ENCODE results near the gene FKBP1B. TPM values are rescaled to one million over a fixed set of nuclear protein-coding genes. Genes with fewer than 3 reads are reported as not detected.
"Not testable (repeated sequence)": the region's sequence is repeated elsewhere in the genome, so short reads cannot be mapped to it uniquely, and the experiment has no call there.

The FKBP1B gene
- total RNA-seq, 1 donor from 2014 or later = 20.6 TPM

- TF ChIP-seq CTCF (conservative IDR thresholded peaks at IDR 0.05; ENCODE audit: low read depth, low read length) = no peak
- no peak for DNase-seq (ENCODE audit: low read depth)
- H3K4me3 ChIP-seq (ENCODE audit: low read depth, low read length) = no peak overlapping the region
Observed at GRCh38 chr2:24104110-24104650, 54.6 kb downstream of the FKBP1B start.

DNA sequence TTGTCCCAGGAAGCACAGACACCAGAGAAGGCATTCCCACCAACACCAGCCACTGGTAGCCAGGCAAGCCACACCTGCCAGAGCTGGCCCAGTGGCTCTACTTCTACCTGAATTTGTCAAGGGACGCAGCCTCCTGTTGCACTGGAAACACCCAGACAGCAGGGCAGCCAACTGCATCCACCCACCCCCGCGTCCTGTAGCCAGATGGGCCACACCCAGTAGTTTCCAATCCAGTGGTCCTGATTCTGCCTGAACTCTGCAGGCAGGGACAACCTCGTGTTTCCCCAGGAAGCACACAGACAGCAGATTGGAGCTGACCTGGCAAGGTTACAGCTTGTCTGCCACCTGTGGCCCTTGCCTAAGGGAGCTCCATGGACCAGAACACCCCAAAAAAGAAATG, 55.4 kb downstream of the FKBP1B start:
- TF ChIP-seq CTCF (conservative IDR thresholded peaks at IDR 0.05; ENCODE audit: low read depth, low read length) = no peak
- no peak for DNase-seq (ENCODE audit: low read depth)
- H3K4me3 ChIP-seq (ENCODE audit: low read depth, low read length) = no peak overlapping the region

- no peak overlapping the region for H3K4me3 ChIP-seq (ENCODE audit: low read depth, low read length)
- no peak for TF ChIP-seq CTCF (conservative IDR thresholded peaks at IDR 0.05; ENCODE audit: low read depth, low read length)
- no peak for DNase-seq (ENCODE audit: low read depth)
Observed at GRCh38 chr2:24105816-24106215, 56.3 kb downstream of the FKBP1B start.

DNA sequence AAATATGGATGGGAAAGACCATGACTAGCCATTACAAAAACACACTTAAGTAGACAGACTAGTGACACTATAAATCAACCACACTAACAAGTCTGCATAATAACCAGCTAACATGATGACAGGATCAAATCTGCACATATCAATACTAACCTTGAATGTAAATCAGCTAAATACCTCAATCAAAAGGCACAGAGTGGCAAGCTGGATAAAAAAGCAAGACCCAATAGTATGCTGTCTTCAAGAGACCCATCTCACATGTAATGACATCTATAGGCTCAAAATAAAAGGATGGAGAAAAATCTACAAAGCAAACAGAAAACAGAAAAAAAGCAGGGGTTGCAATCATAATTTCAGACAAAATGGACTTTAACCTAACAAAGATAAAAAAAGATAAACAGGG, 57.2 kb downstream of the FKBP1B start:
- H3K4me3 ChIP-seq (ENCODE audit: low read depth, low read length) = no peak overlapping the region
- no peak for TF ChIP-seq CTCF (conservative IDR thresholded peaks at IDR 0.05; ENCODE audit: low read depth, low read length)
- no peak for DNase-seq (ENCODE audit: low read depth)

DNA sequence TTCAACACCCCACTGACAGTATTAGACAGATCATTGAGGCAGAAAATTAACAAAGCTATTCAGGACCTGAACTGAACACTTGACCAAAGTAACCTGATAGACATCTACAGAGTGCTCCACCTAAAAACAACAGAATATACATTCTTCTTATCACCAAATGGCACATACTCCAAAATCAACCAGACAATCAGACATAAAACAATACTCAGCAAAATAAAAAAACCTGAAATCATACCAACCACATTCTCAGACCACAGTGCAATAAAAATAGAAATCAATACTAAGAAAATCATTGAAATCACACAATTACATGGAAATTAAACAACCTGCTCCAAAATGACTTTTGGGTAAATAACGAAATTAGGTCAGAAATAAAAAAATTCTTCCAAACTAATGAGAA, 57.8 kb downstream of the FKBP1B start:
- TF ChIP-seq CTCF (conservative IDR thresholded peaks at IDR 0.05; ENCODE audit: low read depth, low read length) = no peak
- no peak overlapping the region for H3K4me3 ChIP-seq (ENCODE audit: low read depth, low read length)
- DNase-seq (ENCODE audit: low read depth) = no peak

- DNase-seq (ENCODE audit: low read depth); H3K4me3 ChIP-seq (ENCODE audit: low read depth, low read length): not testable (repeated sequence)
Observed at GRCh38 chr2:24109431-24109830, 59.9 kb downstream of the FKBP1B start.

GRCh38 chr2:24110660-24111303, 61.2 kb downstream of the FKBP1B start:
- DNase-seq (ENCODE audit: low read depth) = no peak
- no peak for TF ChIP-seq CTCF (conservative IDR thresholded peaks at IDR 0.05; ENCODE audit: low read depth, low read length)

More at GRCh38 chr2:24110660-24111303, 61.2 kb downstream of the FKBP1B start:
- H3K4me3 ChIP-seq (ENCODE audit: low read depth, low read length) = no peak overlapping the region
